K562 (cell line): ENCODE measurements around the gene OR52E5.

ENCODE experiments used
- CTCF ChIP-seq, 3 experiments: IDR thresholded peaks in 2 of 3; conservative IDR thresholded peaks in 1 of 3; 2 replicates each; pipeline ENCODE4 v1.5.1; 2011 to 2012; ENCODE audit warnings: low read length in 3 of 3, mild to moderate bottlenecking in 3 of 3, control low read depth in 2 of 3, improper control_type of control experiment in 1 of 3, inconsistent platforms in 1 of 3, low read depth in 1 of 3, mixed read lengths in 1 of 3, moderate library complexity in 1 of 3; ENCODE audit not compliant: insufficient read depth in 2 of 3
- GATAD2B ChIP-seq: fragments of 450-650 bp; IDR thresholded peaks from 2 replicates; pipeline ENCODE4 v1.6.1; 2017; ENCODE audit warnings: mild to moderate bottlenecking, borderline replicate concordance
- HMG20B ChIP-seq: fragments of 250-450 bp; sonication (Bioruptor Pico); IDR thresholded peaks from 2 replicates; pipeline ENCODE4 v1.5.0; 2021; ENCODE audit warnings: mild to moderate bottlenecking
- REST ChIP-seq, 2 experiments: fragments of 450-650 bp; formaldehyde crosslinking in 1 of 2; IDR thresholded peaks; 2 replicates each; pipeline versions ENCODE4 v1.4.0 to v1.6.1; 2014 to 2020; ENCODE audit warnings: mild to moderate bottlenecking in 2 of 2, borderline replicate concordance in 1 of 2, low read depth in 1 of 2
- SPI1 ChIP-seq: IDR thresholded peaks from 2 replicates; pipeline ENCODE4 v1.6.1; 2011; ENCODE audit warnings: low read depth, low read length, control low read depth, borderline replicate concordance
- STAT6 ChIP-seq: sonication (generic); formaldehyde crosslinking; IDR thresholded peaks from 2 replicates; pipeline ENCODE4 v1.8.1; 2023; ENCODE audit warnings: mild to moderate bottlenecking, missing genetic modification reagents
- ZNF217 ChIP-seq: sonication (generic); formaldehyde crosslinking; IDR thresholded peaks from 2 replicates; pipeline ENCODE4 v1.8.0; 2022; ENCODE audit warnings: mild to moderate bottlenecking, missing genetic modification reagents
- ZNF3 ChIP-seq: fragments of 250-450 bp; sonication (Bioruptor Pico); IDR thresholded peaks from 2 replicates; pipeline ENCODE4 v1.5.0; 2021; ENCODE audit warnings: mild to moderate bottlenecking, moderate library complexity

GRCh38 chr11:5847711-5848110 is 45.3 kb upstream of the OR52E5 start:
- TF ChIP-seq CTCF (IDR thresholded peaks at IDR 0.05 in 2 of 3, conservative IDR thresholded peaks at IDR 0.05 in 1 of 3; ENCODE audit: insufficient read depth in 2 of 3, low read depth in 1 of 3, low read length in 3 of 3), result no peak
- no peak for TF ChIP-seq REST (IDR thresholded peaks at IDR 0.05; ENCODE audit: borderline replicate concordance)
- TF ChIP-seq REST (CRISPR knock-in tag; IDR thresholded peaks at IDR 0.05; ENCODE audit: low read depth), result no peak
- no peak for TF ChIP-seq GATAD2B
- TF ChIP-seq ZNF3 (CRISPR knock-in tag), result no peak
- TF ChIP-seq ZNF217 (CRISPR knock-in tag), result no peak
- no peak for TF ChIP-seq SPI1
- TF ChIP-seq HMG20B (CRISPR knock-in tag), result no peak
- no peak for TF ChIP-seq STAT6
